Ascending aorta (tissue), 2 donors: Measurements from ENCODE around the gene PAIP2B. TPM values are rescaled to one million over a fixed set of nuclear protein-coding genes. Genes with fewer than 3 reads are reported as not detected.

Experiments
- DNase-seq, 2 donors: peaks; one replicate each; pipeline ENCODE4 v3.0.0-alpha.2; 2019; ENCODE audit warnings: low spot score in 2 of 2
- H3K27ac ChIP-seq, 2 donors: fragments of 200-600 bp; sonication (generic); one replicate each; pipeline ENCODE4 v1.5.1; 2016 to 2017; ENCODE audit warnings: mild to moderate bottlenecking in 1 of 2
- H3K27me3 ChIP-seq: fragments of 200-600 bp; sonication (generic); one replicate; pipeline ENCODE4 v1.5.1; 2017
- H3K36me3 ChIP-seq, 2 donors: fragments of 200-600 bp; sonication (generic); one replicate each; pipeline ENCODE4 v1.5.1; 2016
- H3K4me1 ChIP-seq, 2 donors: fragments of 200-600 bp; sonication (generic); one replicate each; pipeline ENCODE4 v1.5.1; 2016 to 2017; ENCODE audit warnings: mild to moderate bottlenecking in 1 of 2
- H3K4me3 ChIP-seq, 2 donors: fragments of 200-600 bp; sonication (generic); one replicate each; pipeline ENCODE4 v1.5.1; 2016 to 2017; ENCODE audit warnings: mild to moderate bottlenecking in 1 of 2
- H3K9me3 ChIP-seq, 2 donors: fragments of 200-600 bp; sonication (generic); one replicate each; pipeline ENCODE4 v1.5.1; 2016
- intact Hi-C: fragments of 100-400 bp; cut with DNase I; formaldehyde crosslinking; loops from one replicate; pipeline ENCODE4 v1.15.1; 2023
- total RNA-seq: library from RNA; depleted of rRNA; stranded (reverse); fragments of >200 nt; gene quantifications from one replicate; pipeline ENCODE4 v1.1.0, GENCODE V29; 2016
- TF ChIP-seq, protein P1 (sequence below), 3 experiments: fragments of 200-600 bp in 2 of 3; fragments of 450-650 bp in 1 of 3; sonication (generic) in 2 of 3; IDR thresholded peaks; one replicate each; pipeline ENCODE4 v1.5.1; 2016 to 2019; ENCODE audit warnings: antibody characterized with exemption in 3 of 3, mild to moderate bottlenecking in 1 of 3, moderate library complexity in 1 of 3

PAIP2B gene
- total RNA-seq, 1 donor from 2014 or later, result 0.32 TPM

DNA sequence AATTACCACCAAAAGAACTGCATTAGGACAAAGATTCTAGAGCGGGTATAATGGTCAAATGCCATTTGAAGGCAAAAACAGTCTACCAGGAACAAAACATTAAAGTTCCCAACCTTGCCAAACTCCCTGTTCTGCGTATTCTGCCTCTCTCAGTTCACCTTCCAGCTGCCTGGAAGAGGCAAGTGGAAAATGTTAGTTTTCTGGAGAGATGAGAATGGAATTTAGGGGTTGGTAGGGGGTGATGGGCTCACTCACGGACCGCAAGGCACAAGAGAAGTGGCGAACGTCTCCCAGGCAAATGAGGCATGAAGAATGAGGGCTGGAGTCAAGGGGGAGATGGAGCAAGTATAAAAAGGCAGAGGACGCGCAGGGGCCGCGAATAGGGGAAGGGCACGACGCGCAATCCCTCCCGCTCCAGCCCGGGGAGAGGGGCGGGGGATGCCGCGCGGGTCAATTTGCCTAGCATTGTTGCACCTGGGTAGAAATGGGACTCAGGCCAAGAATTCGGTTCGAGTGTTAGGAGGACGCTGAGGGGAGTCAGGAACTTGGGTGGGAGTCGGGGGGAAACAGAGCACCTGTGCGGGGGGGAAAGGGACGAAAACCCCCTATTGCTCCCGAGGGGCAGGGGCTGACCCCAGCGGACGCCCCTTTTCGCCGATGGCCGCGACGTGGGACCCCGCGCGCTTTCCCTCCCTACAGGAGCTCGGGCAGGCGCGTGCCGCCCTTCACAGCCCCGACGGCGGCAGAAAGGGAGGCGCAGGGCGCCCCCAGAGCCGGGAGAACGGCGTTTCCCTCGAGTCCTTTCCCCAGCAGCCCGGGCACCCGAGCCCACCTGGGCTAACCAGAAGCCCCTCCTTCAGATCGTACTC lies 573 bp downstream of the PAIP2B start:
- peaks cover 0 to 13% of the 10 kb centered on the region in 2 donors for H3K4me1 ChIP-seq
- no peaks in the 10 kb centered on the region for H3K27me3 ChIP-seq
- peak overlapping the region; percentile 67 to 85 for H3K4me3 ChIP-seq
- intact Hi-C loops, result loop anchor here (1.0 to 10.0 kb wide), 5 partner anchors 96 to 1658 kb away; partner anchors contain the start of genes ANKRD53, MCEE, MPHOSPH10 and MXD1
- peak overlapping the region; percentile 43 to 80 for H3K27ac ChIP-seq
- H3K36me3 ChIP-seq, result no peaks in the 10 kb centered on the region
- no peaks in the 10 kb centered on the region for H3K9me3 ChIP-seq
- peak in 1 of 2 donors; percentile 71 for DNase-seq
- TF ChIP-seq, protein P1, sequence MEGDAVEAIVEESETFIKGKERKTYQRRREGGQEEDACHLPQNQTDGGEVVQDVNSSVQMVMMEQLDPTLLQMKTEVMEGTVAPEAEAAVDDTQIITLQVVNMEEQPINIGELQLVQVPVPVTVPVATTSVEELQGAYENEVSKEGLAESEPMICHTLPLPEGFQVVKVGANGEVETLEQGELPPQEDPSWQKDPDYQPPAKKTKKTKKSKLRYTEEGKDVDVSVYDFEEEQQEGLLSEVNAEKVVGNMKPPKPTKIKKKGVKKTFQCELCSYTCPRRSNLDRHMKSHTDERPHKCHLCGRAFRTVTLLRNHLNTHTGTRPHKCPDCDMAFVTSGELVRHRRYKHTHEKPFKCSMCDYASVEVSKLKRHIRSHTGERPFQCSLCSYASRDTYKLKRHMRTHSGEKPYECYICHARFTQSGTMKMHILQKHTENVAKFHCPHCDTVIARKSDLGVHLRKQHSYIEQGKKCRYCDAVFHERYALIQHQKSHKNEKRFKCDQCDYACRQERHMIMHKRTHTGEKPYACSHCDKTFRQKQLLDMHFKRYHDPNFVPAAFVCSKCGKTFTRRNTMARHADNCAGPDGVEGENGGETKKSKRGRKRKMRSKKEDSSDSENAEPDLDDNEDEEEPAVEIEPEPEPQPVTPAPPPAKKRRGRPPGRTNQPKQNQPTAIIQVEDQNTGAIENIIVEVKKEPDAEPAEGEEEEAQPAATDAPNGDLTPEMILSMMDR (IDR thresholded peaks at IDR 0.05), result peak in 1 of 3 experiments; percentile 13

DNA sequence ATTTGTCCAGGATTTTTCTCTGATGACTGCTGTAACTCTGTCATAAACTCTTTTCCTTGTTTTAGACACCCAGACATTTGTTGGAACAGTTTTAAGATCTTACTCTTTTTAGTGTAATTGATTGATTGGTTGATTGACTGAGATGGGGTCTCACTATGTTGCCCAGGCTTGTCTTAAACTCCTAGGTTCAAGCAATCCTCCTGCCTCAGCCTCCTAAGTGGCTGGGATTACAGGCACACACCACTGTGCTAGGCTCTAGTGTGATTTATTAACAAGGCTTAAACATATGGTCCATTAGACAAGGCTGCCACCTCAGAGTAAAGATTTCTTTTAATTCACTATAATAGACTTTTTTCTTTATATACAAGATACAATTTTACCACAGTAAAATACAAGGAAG lies 2.0 kb downstream of the PAIP2B start:
- DNase-seq, result no peak
- Histone ChIP-seq H3K27ac (no peak overlapping the region), H3K27me3 (no peaks in the 10 kb centered on the region), H3K36me3 (no peaks in the 10 kb centered on the region), H3K4me1 (peaks cover 0 to 13% of the 10 kb centered on the region in 2 donors), H3K9me3 (no peaks in the 10 kb centered on the region), H3K4me3 (no peak overlapping the region)
- intact Hi-C loops, result loop anchor here (5.0 to 10.0 kb wide), 3 partner anchors 248 to 1660 kb away; partner anchors contain the start of genes ANKRD53, MXD1 and SPR
- TF ChIP-seq, protein P1 (IDR thresholded peaks at IDR 0.05), result no peak

DNA sequence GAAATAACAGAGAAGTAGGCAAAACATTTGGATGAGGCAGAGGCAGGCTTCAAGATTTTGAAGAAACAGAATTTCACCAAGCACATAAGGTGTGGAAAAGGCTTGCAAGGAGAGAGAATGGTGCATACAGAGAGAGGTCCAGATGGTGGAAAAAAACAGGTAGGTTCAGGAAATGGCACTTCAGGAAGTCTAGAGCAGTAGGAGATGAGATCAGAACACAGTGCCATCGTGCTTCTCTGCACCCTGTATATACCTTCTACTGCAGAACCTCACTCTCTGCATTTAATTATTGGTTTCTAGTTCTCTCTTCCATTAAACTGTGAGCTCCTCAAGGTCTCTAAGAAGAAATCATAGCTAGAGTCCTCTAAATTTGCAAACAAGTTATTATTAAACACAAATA lies 2.4 kb downstream of the PAIP2B start:
- DNase-seq, result no peak
- no peaks in the 10 kb centered on the region for H3K27me3 ChIP-seq
- no peaks in the 10 kb centered on the region for H3K9me3 ChIP-seq
- no peaks in the 10 kb centered on the region for H3K36me3 ChIP-seq
- intact Hi-C loops, result loop anchor here (10.0 kb wide), 2 partner anchors 1310 to 1660 kb away; partner anchors contain the start of genes MXD1 and SPR
- TF ChIP-seq, protein P1 (IDR thresholded peaks at IDR 0.05), result no peak
- H3K27ac ChIP-seq, result no peak overlapping the region
- H3K4me1 ChIP-seq, result peaks cover 0 to 13% of the 10 kb centered on the region in 2 donors
- H3K4me3 ChIP-seq, result no peak overlapping the region

DNA sequence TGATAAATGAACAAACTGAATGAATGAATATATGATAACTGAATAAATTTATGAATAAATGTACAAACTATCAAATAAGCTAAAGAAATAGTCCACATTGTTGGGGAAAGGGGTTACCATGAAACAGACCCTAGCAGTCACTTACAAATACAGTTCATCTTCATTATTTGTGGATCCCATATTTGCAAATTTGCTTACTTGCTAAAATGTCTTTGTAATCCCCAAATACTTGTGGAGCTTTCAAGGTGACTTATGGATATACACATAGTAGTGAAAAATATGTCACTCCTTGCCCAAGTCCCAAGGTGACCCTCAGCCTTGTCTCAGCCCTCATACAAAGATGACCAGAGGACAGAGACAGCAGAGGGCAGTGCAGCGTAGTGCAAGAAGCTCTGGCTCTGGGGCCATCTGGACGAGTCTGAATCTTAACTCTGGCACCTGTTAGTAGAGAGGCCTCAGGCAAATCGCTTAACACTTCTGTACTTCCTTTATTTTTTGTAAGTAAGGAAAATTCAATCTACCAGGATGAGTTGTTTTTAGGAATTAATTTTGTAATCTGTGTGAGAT lies 3.1 kb downstream of the PAIP2B start:
- H3K36me3 ChIP-seq, result no peaks in the 10 kb centered on the region
- no peak for DNase-seq
- H3K27me3 ChIP-seq, result no peaks in the 10 kb centered on the region
- intact Hi-C loops, result loop anchor here (10.0 kb wide), 2 partner anchors 1309 to 1661 kb away; partner anchors contain the start of genes MXD1 and SPR
- H3K4me1 ChIP-seq, result peaks cover 0 to 13% of the 10 kb centered on the region in 2 donors
- no peak overlapping the region for H3K4me3 ChIP-seq
- no peak overlapping the region for H3K27ac ChIP-seq
- TF ChIP-seq, protein P1 (IDR thresholded peaks at IDR 0.05), result no peak
- no peaks in the 10 kb centered on the region for H3K9me3 ChIP-seq

DNA sequence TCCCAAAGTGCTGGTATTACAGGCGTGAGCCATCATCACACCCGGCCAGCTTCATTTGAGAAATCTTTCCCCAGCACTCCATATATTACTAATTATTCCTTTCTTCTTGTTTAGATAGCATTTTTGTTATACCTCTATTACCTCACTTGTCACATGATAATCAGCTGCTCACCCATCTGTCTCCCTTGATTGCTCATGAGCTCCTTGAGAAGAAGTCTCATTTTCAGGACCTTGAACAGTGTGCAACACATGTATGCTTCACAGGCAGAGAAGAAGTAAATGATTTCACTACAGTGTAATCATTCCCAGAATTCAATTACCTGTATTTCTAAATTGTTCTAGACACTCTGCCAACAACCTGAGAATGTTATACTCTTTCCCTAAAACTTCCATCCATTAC lies 6.2 kb downstream of the PAIP2B start:
- DNase-seq, result no peak
- Histone ChIP-seq H3K4me1 (peaks cover 0 to 6% of the 10 kb centered on the region in 2 donors), H3K36me3 (no peaks in the 10 kb centered on the region), H3K4me3 (no peak overlapping the region), H3K9me3 (no peaks in the 10 kb centered on the region), H3K27ac (no peak overlapping the region), H3K27me3 (no peaks in the 10 kb centered on the region)
- TF ChIP-seq, protein P1 (IDR thresholded peaks at IDR 0.05), result no peak
- intact Hi-C loops, result loop anchor here (10.0 kb wide), 2 partner anchors 1306 to 1664 kb away; partner anchors contain the start of genes MXD1 and SPR
